ENCODE measurements around the gene C10orf62. TPM values are rescaled to one million over a fixed set of nuclear protein-coding genes. Genes with fewer than 3 reads are reported as not detected.

Gene C10orf62
- total and polyA plus RNA-seq, 10 of the 15 experiments (the other 5 are each of a cell fraction or from before 2014, with no cell fraction given): not detected

DNA sequence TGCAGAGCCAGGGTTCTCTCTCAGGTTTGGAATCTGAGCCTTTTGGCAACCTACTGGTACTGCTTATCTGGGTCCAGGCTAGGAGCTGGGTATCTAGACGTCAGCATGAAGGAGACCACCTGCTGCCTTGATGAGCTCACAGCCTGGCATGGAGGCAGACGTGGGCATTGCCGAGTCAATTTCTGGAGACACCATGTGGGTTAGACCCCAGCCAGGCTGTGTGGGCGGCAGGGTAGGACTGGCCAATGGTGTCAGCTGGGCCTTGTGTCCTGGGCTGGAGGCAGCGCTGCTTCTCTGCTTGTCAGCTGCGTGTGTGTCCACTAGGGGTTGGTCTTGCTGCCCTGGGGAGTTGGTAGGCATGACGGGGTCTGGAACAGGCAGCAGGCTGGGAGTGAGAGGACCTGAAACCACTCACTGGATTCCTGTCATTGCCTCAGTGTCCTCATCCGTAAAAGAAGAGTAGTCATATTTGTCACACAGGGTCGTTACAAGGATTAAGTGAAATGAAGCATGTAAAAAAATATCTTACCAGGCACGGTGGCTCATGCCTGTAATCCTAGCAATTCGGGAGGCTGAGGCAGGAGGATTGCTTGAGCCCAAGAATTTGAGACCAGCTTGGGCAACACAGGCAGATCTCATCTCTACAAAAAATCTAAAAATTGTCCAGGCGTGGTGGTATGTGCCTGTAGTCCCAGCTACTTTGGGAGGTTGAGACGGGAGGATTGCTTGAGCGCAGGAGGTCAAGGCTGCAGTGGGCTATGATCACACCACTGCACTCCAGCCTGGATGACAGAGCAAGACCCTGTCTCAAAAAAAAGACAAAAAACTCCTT lies 48.6 kb upstream of the C10orf62 start:
- no peaks in the 10 kb centered on the region; a peak in 1 of 4 replicates for H3K27me3 ChIP-seq (replicated peaks in 1 of 2; ENCODE audit: control insufficient read depth in 2 of 2, insufficient read depth in 2 of 2, low read length in 1 of 2)
- intact Hi-C loops (cut with micrococcal nuclease; ENCODE audit: unreplicated experiment): no loop called here
- H3K4me2 ChIP-seq (ENCODE audit: control insufficient read depth, insufficient read depth): no peak overlapping the region
- ChIA-PET RAD21 (ENCODE audit: unreplicated experiment) (no interaction called here), SMC1A (ENCODE audit: uncharacterized antibody, unreplicated experiment) (no interaction called here), POLR2A (interaction anchor here (0.5 kb wide), 1 partner anchor 116 kb away, joined by 6 read pairs; no protein-coding TSS in a partner anchor), CTCF (interaction anchor here (0.7 to 1.6 kb wide), 3 partner anchors 12 to 64 kb away, joined by 3 read pairs; partner anchors contain the start of gene ANKRD2)
- BruUV-seq (replicated peaks): no TSS peak
- no peak overlapping the region for H3K27ac ChIP-seq (ENCODE audit: control insufficient read depth, insufficient read depth)
- 56% methylated on average over 14 of the region's 14 CpGs for WGBS (ENCODE audit: insufficient coverage, insufficient replicate concordance, low lambda C conversion rate, missing lambda C conversion rate)
- FAIRE-seq: no peak
- no peaks in the 10 kb centered on the region for H3K79me2 ChIP-seq (ENCODE audit: control insufficient read depth, insufficient read depth, low read length)
- H3K9ac ChIP-seq (ENCODE audit: control insufficient read depth, insufficient read depth, low read length): no peak overlapping the region
- H3K9me3 ChIP-seq (replicated peaks; ENCODE audit: control insufficient read depth, insufficient read depth, low read length): no peaks in the 10 kb centered on the region
- no peak for ATAC-seq
- no peaks in the 10 kb centered on the region for H3K4me1 ChIP-seq (ENCODE audit: control insufficient read depth, insufficient read depth, low read length)
- in situ Hi-C loops (cut with MboI): no loop called here
- no peak for TF ChIP-seq CBX3 (IDR thresholded peaks at IDR 0.05; ENCODE audit: borderline replicate concordance, low read depth)
- TF ChIP-seq WRNIP1 (IDR thresholded peaks at IDR 0.05; ENCODE audit: borderline replicate concordance, low read depth, low read length): no peak
- TF ChIP-seq HDGF (IDR thresholded peaks at IDR 0.05): no peak
- TF ChIP-seq STAT1 (conservative IDR thresholded peaks at IDR 0.05): no peak
- no peak for DNase-seq (ENCODE audit: low read depth, low spot score)
- H3K4me3 ChIP-seq: no peak overlapping the region
- no peaks in the 10 kb centered on the region for H4K20me1 ChIP-seq (ENCODE audit: control insufficient read depth, insufficient read depth)
- no peaks in the 10 kb centered on the region for H3K36me3 ChIP-seq (ENCODE audit: control insufficient read depth in 2 of 2, insufficient read depth in 2 of 2, low read length in 1 of 2)
- no peak overlapping the region for H2AFZ ChIP-seq (ENCODE audit: control insufficient read depth, low read depth, low read length)

DNA sequence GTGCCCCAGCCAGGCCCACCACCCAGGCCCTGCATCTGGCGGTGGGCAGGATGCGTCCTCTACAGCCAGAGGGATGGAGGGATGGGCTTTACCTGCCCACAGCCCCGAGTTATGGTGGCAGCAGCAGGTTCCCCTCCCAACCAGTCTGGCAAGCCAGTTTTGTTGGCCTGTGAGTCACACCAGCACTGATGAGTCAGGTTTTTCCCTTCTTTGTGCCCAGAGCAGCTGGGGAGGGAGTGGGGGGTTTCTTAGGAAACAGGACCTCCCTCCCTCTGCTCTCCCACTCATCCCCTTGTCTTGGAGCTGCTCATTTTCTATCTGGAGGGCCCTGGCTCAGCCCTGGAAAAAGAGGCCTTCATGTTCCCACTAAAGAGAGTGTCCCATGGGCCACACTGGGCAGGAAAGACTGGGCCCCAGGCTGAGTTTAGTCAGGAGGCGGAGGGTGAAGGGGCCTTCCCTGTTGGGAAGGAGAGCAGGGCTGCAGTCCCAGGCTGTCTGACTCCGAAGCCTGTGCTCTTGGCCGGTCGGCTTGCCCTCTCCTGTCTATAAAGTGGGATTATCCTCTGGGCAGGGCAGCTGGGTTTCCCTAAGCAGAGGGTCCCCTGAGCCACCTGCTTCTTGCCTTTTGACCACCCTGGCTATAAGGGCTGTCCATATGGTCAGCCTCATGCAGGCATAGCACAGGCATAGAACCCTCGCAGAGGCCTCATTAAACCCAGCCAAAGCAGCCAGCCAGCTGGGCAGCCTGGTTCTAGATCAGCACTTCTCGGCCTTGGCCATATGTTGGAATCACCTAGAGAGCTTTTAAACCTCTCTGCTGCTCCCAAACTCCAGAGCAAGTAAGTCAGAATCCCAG lies 47.1 kb upstream of the C10orf62 start:
- ChIA-PET CTCF (interaction anchor here (1.2 kb wide), 1 partner anchor 75 kb away, joined by 3 read pairs; no protein-coding TSS in a partner anchor), RAD21 (ENCODE audit: unreplicated experiment) (no interaction called here), POLR2A (no interaction called here), SMC1A (ENCODE audit: uncharacterized antibody, unreplicated experiment) (no interaction called here)
- Histone ChIP-seq H3K4me3 (no peak overlapping the region), H4K20me1 (ENCODE audit: control insufficient read depth, insufficient read depth) (no peaks in the 10 kb centered on the region), H3K4me2 (ENCODE audit: control insufficient read depth, insufficient read depth) (no peak overlapping the region), H3K4me1 (ENCODE audit: control insufficient read depth, insufficient read depth, low read length) (no peaks in the 10 kb centered on the region), H3K9ac (ENCODE audit: control insufficient read depth, insufficient read depth, low read length) (no peak overlapping the region), H3K27me3 (replicated peaks in 1 of 2; ENCODE audit: control insufficient read depth in 2 of 2, insufficient read depth in 2 of 2, low read length in 1 of 2) (no peaks in the 10 kb centered on the region; a peak in 1 of 4 replicates), H3K79me2 (ENCODE audit: control insufficient read depth, insufficient read depth, low read length) (no peaks in the 10 kb centered on the region), H3K27ac (ENCODE audit: control insufficient read depth, insufficient read depth) (no peak overlapping the region), H3K9me3 (replicated peaks; ENCODE audit: control insufficient read depth, insufficient read depth, low read length) (no peaks in the 10 kb centered on the region), H3K36me3 (ENCODE audit: control insufficient read depth in 2 of 2, insufficient read depth in 2 of 2, low read length in 1 of 2) (no peaks in the 10 kb centered on the region), H2AFZ (ENCODE audit: control insufficient read depth, low read depth, low read length) (no peak overlapping the region)
- in situ Hi-C loops (cut with MboI) (no loop called here), intact Hi-C loops (cut with micrococcal nuclease; ENCODE audit: unreplicated experiment) (no loop called here)
- BruUV-seq (replicated peaks): no TSS peak
- ATAC-seq (peak; percentile 52), DNase-seq (ENCODE audit: low read depth, low spot score) (no peak), FAIRE-seq (no peak)
- 74% methylated on average over 9 of the region's 9 CpGs for WGBS (ENCODE audit: insufficient coverage, insufficient replicate concordance, low lambda C conversion rate, missing lambda C conversion rate)
- TF ChIP-seq TCF7 (IDR thresholded peaks at IDR 0.05; ENCODE audit: borderline replicate concordance): no peak
- no peak for TF ChIP-seq IRF4 (IDR thresholded peaks at IDR 0.05; ENCODE audit: low read depth, low read length)
- 0 out of 4 replicates have a peak, but pooled peaks of 1 of the 2 experiments have one; percentile 10 for TF ChIP-seq IKZF2 (IDR thresholded peaks at IDR 0.05)
